Stimulated activated CD8-positive, alpha-beta memory T cell treated with anti-CD3 and anti-CD28 coated beads, Interleukin-12 subunit alpha, Interleukin-12 subunit beta, amount 100 ng/mL, for 4 hours (primary cell): Measurements from ENCODE around the gene HIC2.
"Not testable (repeated sequence)": the region's sequence is repeated elsewhere in the genome, so short reads cannot be mapped to it uniquely, and the experiment has no call there.

ENCODE experiments used
- DNase-seq: peaks from one replicate; pipeline ENCODE4 v3.0.0-alpha.2; 2020; ENCODE audit warnings: low read depth

HIC2 gene

DNA sequence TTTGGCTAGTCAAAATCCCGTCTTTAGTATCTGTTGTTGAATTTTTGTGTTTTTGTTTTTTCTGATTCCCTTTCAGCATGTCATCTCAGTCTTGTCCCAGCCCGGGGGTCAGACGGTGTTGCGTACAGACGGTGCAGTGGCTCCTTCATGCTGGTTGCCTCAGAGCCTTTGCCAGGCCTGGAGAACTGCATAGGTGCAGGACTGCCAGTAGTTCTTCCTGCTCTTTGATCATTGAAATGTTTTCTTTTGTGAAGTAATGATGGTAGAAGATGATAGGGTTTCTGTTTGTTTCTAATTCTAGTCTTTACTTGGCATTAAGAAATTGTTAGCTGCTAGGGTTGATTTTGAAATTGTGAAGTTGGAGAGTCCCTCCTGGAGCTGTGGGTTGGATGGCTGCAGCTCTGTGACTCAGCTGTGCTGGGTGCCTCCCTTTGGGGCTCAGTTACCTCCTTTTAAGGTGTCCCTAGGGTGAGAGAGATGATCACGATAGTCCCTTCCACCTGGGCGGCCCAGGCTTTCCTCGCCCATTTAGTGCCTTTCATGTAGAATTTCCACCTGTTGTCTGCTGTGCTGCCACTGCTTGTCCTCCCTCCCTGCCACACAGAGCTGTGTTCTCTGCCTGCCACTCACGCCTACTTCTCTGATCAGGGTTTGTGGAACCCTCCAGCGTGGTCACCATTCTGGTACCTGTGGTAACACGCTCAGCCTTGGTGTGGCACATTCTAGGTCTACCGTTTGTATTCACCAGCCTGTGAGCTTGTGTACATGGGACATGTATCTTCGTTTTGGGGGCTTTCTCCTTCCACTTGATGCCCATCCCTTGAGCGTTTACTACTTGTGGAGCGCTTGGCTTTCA is 17.4 kb downstream of the HIC2 start:
- not testable (repeated sequence) for DNase-seq

GRCh38 chr22:21435998-21436810 is 19.0 kb downstream of the HIC2 start:
- DNase-seq: not testable (repeated sequence)

DNA sequence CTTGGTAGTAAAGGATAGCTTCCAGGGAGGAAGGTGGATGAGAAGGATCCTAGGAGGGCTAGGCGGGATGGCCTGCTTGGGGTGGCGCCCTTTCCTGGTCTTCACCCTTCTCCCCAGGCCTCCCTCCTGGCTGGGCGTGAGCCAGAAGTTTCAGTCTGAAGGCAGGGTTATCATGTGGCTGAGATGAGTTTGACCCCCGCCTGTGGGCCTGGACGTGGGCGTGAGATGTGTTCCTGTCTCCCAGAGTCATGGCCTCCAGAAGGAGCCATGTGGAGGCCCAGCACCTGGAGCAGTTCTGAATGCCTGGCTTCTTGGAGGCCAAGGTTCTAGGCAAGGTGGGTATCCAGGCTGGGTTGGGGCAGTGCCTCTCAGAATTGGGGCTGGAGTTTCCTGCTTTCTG is 20.8 kb downstream of the HIC2 start:
- not testable (repeated sequence) for DNase-seq

DNA sequence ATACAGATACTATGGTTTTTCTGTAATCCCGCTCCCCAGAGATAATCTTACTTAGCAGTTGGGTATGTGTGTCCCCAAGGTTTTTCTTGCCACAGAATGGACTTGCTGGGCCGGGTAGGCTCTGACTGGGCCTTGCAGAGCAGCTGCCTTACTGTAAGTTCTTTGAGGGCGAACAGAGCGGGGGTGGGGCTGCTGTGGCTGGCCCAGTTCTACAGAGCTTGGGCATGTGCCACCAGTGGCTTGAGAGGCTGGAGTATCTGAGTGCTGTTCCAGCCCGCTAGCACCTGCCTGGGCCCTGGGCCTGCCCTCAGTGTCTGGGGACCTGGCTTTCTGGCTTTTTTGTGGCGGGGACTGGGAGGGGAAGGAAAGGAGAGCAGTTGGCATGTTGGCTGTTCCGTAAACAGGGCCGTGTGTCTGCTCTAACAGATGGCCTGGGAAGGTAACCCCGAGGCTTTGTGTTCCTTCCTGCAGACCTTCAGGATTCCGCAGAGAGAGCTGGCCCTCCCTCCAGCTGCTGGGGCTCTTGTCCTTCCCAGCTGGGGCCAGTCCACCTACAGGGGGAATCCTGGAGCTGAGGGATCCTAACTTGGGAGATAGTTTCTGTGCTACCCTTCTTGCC is 23.0 kb downstream of the HIC2 start:
- DNase-seq: not testable (repeated sequence)

DNA sequence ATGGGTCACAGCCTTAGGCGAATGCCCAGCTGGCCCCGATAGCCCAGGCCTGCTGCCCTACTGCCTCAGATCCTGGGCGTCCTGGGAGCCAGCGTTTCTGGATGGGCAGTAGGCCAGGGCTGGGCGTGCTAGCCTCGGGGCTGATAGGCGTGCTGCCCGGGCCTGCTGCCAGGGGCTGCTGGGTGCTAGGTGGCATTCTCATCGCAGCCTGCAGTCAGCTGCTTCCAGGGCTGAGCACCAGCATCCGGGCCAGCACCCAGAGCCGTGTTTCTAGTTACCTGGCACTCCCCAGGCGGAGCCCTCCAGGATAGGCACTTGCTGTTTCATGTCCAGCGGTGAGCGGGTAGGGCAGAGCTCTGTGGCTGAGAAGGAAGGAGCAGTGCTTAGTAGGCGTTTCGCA is 23.5 kb downstream of the HIC2 start:
- DNase-seq: not testable (repeated sequence)

DNA sequence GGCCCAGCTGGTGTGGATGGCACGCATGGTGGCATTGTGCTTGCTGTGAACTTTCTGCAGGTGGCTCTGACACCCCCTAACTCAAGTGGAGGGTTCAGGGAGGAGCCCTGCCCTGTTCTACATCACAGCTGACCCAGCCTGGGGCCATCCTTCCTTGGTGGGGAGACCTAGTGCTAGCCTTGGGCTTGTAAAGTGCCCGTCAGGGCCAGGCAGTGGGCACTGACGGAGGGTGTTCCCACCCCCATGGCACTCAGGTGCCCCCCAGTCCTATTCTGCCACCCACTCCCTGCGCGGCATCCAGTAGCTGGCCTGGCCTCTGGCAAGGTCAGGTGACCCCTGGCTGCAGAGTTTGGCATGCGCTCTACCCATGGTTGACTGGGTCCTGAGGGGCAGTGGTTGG is 24.0 kb downstream of the HIC2 start:
- not testable (repeated sequence) for DNase-seq

- DNase-seq: not testable (repeated sequence)
Observed at GRCh38 chr22:21442123-21442522, 25.0 kb downstream of the HIC2 start.

DNA sequence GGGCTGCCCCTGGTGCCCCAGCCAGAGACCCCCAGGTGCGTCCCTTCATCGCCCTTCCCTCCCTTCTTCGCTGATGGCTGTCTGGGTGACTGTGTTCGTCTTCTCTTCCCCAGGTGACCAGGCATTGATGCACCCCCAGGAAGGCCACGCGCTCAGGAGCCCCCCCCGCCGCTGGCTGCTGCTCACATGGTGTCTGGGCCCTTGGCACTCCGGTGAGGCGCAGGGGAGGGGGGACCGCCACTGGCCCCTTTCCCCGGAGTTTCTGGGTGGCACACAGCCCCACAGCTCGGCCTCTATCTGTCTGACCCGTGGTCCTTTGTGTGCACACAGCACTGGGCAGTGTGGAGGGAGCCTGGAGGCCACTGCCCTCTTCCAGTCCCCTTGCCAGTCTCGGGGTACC is 25.5 kb downstream of the HIC2 start:
- DNase-seq: not testable (repeated sequence)

DNA sequence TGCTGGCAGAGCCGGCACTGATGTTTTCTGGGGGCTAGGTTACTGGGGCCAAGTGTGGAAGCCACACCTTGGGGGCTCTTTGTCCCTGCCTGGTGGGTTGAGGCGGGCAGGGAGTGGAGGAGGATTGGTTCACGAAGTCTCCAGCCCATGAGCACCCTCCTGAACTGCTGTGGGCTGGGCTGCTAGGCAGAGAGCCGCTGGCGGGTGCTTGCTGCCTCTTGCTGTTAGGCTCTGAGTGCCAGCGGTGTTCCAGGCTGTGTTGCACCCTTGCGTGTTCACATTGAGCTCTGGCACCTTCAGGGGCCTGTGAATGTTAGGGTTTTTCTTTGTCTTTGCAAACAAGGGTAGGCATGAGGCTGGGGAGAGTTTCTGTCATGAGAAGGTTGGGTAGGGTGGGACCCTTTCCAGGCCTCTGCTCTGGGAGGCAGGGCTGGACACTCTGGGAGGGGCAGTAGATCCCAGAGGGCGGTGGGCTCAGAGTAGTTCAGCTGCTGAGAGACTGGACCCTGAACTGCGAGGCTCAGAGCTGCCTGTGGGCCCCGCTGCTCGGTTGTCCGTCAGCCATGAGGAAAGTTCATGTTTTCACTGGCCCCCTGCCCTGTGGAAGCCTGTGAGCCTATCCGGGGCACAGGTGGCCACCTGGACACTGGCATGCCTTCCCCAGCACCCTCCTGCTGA is 26.0 kb downstream of the HIC2 start:
- no peak for DNase-seq

DNA sequence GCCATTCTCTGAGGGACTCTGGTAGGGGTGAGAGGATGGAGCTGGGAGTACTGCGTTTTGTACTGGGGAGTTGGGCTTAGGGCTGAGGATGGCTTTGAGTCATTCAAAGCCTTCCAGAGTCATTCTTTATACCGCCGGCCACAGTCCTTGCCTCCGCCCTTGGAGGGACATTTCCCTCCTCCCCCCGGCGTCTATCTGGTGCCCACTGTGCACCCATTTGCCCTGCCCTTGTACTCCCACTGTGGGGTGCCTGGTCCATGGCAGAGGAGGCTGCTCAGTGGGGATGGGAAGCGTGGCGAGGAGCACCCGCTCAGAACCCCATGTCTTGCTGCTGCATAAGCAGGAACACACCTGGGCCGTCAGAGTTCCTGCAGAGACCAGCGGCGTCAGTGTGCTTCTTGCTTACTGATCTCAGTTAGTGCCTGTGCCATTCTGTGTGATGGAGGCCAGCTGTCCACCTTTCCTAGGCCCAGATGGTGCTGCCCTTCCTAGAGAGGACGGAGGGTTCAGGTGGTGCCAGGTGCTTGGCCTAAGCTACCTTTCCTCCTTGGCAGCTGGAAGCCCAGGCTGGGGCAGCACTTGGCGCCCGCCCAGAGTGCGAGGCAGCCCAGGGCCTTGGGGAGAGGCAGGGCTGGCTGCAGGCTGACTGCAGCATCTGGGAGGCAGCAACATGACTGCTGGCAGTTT is 26.7 kb downstream of the HIC2 start:
- DNase-seq: no peak

GRCh38 chr22:21444701-21445436 is 27.7 kb downstream of the HIC2 start:
- DNase-seq: no peak

- no peak for DNase-seq
Observed at GRCh38 chr22:21445437-21446127, 28.4 kb downstream of the HIC2 start.

DNA sequence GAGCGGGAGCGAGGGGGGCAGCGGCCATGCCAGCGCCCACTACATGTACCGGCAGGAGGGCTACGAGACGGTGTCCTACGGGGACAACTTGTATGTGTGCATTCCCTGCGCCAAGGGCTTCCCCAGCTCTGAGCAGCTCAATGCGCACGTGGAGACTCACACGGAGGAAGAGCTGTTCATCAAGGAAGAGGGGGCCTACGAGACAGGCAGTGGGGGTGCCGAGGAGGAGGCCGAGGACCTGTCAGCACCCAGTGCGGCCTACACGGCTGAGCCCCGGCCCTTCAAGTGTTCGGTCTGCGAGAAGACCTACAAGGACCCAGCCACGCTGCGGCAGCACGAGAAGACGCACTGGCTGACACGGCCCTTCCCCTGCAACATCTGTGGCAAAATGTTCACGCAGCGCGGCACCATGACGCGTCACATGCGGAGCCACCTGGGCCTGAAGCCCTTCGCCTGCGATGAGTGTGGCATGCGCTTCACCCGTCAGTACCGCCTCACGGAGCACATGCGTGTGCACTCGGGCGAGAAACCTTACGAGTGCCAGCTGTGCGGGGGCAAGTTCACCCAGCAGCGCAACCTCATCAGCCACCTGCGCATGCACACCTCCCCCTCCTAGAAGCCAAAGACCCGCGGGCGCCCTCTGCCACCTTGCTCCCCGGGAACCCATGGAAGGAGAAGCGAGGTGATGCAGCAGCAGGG is 29.1 kb downstream of the HIC2 start:
- DNase-seq: no peak

- DNase-seq: no peak
Observed at GRCh38 chr22:21446827-21447690, 29.9 kb downstream of the HIC2 start.

- DNase-seq: no peak
Observed at GRCh38 chr22:21447694-21448402, 30.7 kb downstream of the HIC2 start.

GRCh38 chr22:21448627-21449416 is 31.7 kb downstream of the HIC2 start:
- no peak for DNase-seq
